HG03196 (cell line): Measurements from ENCODE around the gene BBOX1.
"Not testable (repeated sequence)": the region's sequence is repeated elsewhere in the genome, so short reads cannot be mapped to it uniquely, and the experiment has no call there.

Experiments used
- ATAC-seq: cut with Tn5 transposase; IDR thresholded peaks from one replicate; pipeline ENCODE4 v1.9.1; 2021; ENCODE audit not compliant: unreplicated experiment

BBOX1 gene

DNA sequence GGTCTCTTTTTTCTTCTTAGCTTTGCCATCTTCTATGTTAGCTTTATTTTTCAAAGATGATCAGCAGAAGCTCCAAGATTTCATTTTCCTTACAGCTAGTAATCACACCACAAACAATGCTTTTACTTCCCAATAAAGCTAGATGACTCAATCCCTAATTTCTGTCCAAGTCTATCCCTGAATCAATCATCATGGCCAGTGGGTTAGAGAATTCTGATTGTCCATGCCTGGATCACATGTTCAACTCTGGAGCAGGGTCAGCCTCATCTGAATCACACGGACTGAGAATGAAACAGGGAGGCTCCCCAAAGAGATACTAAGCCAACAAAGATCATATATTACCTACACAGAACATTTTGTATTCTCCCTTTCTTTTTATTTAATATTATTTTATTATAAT is 79.6 kb downstream of the BBOX1 start:
- ATAC-seq = no peak

DNA sequence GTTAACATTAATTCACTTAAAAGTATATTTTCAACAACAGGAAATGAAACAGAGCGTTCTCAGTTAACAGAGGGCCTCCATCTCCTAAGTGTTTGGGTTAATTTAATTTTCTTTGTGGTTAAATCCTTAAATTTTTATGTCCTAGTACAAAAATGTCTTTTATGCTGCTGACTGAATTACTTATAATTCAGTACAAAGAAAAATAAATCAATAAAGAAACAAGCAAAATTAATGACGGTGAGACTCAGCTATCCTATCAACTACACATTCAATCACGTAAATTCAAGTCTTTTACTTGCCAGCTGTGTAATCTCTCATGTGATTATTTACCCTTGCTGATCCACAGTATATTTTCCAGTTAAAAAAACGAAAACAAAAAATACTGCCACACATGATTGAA is 81.4 kb downstream of the BBOX1 start:
- no peak for ATAC-seq

DNA sequence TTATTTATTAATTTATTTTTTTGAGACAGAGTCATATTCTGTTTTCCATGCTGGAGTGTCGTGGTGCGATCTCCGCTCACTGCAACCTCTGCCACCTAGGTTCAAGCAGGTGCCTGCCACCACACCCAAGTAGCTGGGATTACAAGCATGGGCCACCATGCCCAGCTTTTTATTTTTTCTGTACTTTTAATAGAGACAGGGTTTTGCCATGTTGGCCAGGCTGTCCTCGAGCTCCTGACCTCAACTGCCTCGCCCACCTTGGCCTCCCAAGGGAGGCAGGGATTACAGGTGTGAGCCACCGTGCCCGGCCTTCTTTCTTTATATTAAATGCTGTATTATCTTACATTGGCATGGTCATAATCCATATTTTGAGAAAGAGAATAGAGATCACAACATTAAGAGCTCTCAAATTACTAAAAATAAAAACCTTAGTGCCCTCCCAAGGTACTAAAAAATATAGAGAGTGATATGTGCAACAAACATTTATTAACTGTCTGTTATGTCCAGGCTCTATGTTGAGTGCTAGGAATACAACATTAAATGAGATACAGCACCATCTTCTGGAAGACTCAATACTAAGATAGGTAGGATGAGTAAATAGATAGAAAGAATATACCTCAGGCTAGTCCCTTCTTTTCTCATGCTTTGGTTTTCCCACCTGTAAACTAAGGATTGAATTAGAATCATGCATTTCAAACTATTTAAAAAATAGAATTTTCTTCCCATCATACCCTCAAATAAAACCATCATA is 84.1 kb downstream of the BBOX1 start:
- ATAC-seq = no peak

DNA sequence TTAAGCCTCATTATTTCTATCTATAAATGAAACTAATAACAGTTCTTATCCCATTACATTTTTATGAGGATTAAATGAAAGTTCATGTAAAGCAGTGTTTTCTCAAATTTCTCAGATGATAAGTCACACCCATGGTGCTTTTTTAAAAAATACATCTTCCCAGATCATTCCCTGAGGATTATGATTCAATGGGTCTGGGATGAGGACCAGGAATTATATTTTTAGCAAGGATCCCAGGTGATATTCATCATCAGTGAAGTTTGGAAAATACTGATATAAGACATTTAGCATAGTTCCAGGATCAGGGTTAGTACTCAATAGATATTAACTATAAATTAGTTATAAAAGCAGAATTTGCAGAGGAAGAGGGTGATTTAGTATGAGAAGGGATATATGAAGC is 89.1 kb downstream of the BBOX1 start:
- ATAC-seq = no peak

DNA sequence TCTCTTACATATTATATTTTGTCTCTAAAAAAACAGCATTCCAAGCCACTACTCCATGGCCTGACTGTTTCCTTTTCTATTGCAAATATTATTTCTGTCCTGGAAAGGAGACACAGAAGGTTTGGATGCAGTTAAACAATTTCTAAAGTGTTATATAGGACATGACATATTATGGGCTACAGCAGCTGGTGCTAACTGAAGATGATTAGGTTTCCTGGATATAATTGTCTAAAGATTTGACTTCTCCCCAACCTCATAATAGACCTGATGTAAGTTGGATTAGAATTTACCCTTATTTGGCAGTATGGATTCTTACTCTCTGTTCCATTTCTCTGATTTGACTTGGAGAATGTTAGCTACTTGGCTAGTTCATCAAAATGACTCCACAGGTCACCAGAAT is 90.2 kb downstream of the BBOX1 start:
- ATAC-seq = no peak

DNA sequence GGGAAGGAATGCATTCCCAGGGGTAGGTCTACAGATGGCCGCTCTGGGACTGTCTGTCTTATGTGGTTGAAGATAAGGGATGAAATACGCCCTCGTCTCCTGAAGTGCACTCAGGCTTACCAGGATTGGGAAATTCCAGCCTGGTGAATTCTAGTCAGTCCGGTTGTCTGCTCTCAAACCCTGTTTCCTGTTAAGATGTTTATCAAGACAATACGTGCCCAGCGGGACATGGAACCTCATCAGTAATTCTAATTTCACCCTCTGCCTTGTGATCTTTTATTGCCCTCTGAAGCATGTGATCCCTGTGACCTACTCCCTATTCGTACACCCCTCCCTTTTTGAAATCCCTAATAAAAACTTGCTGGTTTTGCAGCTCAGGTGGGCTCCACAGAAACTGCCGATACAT is 95.3 kb downstream of the BBOX1 start:
- ATAC-seq = not testable (repeated sequence)

DNA sequence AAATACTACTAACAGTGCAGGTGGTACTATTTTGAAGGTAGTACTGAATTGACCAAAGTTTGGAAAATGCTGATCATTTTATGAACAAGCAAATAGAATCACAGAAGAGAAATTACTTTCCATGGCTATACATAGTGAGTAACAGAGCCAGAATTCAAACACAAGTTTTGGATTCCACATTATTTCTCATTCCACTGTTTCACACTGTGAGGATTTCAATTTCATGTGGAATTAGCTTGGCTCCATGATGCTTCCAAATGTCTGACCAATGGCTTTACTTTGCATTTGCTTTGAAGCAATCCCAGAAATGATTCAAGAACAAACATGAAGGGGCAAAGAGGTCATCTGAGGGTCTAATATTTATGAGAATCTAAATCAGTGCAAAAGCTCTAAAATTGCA is 98.1 kb downstream of the BBOX1 start:
- ATAC-seq = no peak

DNA sequence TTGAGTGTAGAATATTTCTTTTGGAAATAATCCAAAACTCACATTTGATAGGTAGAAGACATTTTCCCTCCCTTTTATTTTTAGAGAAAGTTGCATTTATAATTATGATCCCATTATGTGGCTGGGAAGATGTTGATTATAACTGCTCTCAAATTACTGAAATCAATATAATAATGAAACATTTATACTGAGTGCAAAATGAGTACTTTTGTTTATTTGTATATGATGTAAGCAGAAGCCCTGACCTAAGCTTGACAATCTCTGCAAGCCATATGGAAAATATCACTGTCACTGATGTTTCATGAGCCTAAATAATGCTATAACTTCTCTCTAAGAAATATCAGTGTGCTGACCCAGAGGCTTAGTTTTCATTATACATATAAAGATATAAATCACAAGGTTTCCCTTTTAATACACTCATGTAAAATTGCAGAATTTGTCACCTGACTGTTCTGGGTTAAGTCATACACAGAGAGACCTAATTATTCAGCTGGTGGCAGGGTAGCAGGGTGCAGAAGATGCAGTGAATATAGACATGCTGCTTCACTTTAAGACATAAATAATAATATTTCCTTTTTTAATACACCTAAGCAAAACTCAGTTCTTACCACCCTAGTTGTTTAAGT is 99.2 kb downstream of the BBOX1 start:
- no peak for ATAC-seq

DNA sequence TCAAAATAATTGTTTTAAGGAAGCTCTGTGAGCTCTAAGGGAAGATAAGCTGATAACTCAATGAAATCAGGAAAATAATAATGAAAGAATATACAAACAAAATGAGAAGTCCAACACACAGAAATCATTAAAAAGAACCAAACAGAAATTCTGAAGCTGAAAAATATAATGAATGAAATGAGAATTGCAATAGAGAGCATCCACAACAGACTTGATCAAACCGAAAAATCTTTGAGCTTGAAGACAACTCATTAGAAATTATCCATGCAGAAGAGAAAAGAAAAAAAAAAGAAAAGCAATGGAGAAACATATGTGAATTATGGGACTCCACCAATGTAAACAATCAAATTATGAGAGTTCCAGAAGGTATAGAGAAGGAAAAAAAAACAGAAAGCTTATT is 101.0 kb downstream of the BBOX1 start:
- ATAC-seq = no peak

DNA sequence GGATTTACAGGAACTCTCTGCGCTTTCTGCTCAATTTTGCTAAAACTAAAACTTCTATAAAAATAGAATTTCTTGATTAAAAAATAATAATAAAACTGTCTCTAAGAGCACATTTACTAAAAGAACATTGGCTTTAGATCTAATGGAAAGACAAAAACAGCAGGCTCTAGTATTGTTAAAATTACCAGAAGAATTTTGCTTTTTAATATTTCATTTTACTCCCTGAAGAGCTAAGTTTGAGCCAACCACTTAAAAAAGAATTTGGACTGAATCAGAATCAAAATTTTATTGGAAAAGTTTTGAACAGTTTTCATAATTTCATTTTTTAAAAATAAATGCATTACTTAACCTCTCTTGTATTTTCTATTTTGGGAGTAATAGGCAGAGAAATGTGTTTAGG is 107.3 kb downstream of the BBOX1 start:
- ATAC-seq = no peak

DNA sequence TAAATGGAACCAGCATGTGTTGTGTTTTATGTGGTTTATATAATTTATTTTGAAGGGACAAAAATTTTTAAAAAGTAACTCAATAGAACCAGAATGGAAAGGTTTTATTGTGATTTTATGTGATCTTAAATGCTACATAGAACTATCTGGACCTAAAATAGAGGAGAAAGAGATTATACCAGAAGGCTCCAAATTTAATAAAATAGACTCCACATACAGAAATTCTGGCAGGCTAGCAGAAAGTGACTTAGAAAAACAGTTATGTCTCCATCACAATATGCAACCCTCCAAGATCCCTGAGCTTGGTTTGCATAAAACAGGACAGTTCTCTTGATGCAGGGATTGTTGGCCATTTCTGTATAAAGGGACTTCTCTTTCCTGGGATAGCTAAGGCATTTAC is 107.9 kb downstream of the BBOX1 start:
- ATAC-seq = no peak

DNA sequence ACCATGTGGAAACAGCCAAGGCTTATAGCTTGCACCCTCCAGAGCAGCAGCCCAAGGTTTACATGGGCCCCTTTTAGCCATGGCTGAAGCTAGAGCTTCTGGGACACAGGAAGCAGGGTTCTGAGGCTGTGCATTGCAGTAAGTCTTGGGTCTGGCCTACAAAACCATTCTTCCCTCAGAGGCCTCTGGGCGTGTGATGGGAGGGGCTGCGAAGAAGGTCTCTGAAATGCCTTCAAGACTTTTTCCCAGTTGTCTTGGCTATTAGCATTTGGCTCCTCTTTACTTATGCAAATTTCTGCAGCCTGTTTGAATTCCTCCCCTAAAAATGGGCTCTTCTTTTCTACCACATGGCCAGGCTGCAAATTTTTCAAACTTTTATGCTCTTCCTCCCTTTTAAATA is 109.5 kb downstream of the BBOX1 start:
- ATAC-seq = no peak

DNA sequence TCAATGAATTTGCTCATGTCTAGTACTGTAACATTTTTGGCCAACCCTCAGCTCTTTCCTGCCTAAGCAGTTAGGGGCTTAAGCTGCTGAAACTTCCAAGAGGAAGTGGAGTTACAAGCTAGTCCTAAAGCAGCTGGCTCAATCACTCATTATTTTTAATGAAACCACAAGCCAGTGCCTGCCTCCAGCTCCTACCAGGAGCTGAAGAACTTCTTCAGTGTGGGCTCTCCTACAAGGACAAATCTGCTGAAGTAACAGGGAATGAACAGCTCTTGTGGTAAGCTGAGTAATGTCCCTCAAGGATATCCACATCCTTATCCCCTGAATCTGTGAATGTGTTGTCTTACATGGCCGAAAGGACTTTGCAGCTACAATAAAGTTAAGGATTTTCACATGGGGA is 112.5 kb downstream of the BBOX1 start:
- no peak for ATAC-seq

DNA sequence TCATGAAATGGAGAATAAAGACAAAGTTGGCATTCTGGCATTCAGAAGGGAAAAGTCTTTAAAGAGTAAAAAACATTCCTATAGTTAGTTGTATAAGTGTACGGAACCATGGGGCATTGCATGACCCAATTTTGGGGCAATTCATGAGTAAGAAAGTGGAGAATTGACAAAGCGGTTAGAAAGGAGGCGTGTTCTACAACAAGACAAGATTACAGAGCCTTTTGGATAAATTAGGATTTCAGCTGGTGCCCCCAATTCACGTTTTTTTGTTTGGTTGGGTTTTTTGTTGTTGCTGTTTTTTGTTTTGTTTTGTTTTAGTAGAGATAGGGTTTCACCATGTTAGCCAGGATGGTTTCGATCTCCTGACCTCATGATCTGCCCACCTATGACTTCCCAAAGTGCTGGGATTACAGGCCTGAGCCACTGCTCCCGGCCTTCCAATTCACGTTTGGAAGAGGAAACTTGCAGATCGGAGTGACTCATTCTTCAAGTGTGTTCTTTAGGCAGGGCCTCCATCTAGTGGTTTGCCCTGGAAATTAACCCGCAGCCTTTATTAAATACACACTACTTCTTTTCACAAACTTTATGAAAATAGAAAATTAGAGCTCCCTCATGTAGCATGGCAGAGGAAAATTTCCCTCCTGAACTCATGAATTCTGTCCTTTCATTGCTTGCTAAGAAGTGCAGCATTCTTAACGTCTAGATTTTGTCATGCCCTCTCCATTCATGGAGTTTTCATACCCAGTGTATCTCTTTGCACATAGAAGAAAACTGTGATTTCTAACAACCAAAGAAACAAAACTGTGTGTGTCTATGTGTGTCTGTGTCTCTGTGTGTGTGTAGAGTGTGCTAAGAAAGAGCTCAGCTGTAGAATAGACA is 118.1 kb downstream of the BBOX1 start:
- ATAC-seq = no peak

DNA sequence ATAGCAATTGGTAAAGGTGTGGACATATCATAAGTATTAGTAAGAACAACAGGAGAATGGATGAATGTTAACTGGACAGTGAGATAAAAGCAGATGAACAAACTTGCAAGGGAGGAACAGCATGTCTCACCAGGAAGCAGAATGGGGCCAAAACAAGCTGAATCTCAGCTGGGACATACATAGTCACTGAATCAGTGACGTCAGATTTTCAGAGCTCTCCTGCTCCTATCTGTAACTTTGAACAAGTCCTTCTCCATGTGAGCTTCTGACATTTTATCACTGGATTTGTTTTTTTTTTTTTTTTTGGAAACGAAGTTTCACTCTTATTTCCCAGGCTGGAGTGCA is 118.7 kb downstream of the BBOX1 start:
- no peak for ATAC-seq

DNA sequence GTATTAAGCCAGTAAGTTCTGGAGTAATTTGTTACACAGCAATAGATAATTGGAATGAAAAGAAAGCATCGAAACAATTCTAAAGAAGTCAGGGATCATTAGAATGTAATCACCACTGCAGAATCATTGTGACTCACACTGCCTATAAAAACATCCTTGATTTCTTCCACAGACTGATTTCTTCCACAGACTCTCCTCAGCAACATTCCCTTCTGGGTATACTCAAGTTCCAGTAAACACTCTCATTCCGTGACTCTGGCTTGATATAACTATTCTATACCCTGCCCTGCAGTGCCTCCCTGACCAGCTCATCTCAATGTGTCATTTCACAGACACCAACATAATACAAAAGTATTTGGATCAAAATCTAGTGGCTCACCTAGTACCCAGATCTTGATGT is 120.5 kb downstream of the BBOX1 start:
- ATAC-seq = no peak

DNA sequence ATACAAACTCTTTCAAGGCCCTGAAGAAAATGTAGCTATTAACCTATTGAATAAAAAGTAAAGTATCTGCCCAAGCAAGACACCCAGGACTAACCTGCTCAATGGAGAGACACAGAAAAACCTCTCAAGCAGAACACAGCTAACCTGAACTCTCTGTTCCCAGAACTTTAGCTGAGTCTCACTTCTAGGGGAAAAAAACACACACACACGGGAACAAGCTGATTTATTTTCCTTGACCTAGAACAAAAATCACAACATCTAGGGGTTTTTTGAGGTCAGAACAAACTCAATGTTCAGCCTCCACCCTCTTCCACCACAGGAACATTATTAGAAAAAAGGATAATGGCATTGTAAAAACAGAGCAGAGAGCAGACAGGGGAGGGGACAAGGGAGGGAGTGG is 121.6 kb downstream of the BBOX1 start:
- no peak for ATAC-seq

DNA sequence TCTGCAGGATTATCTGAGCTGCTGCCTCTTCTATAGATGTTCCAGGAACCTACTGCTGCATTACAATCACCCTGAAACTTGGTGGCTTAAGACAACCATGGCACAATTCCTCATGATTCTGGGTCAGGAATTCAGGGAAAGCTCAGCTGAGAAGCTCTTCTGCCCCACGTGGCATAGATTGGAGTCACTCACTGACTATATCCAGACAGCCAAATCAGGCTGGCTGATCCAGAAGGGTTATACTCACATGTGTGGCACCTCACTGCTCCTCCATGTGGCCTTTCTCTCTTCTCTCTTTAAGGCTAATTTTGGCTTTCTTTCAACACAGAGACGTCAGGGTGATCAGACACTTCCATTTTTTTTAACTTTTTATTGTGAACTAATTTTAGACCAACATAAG is 125.5 kb downstream of the BBOX1 start:
- no peak for ATAC-seq

DNA sequence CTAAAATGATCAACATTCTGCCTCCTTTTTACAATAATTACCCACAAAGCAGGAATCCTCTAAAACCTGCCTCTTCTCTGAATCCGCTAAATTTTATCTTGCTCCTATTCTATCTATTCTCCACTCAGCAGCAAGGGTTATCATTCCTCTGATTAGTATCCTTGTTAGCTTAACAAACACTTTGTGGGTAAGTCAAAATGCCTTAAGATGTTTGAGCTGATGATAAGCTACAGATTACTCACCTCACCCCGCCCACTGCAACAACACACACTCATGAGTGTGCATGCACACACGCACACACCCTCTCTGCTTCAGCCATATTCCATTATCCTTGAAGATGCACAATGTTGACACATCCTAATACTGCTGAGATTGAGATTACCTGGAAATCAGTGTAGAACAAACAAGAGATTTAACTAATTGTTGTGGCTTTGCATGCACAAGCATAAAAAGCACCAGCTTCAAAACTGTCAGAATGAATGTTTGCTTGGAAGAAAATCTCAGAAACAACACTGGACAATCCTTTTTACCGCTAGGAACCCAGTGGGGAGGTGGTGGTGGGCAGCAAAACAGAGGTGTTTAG is 130.9 kb downstream of the BBOX1 start:
- ATAC-seq = no peak

DNA sequence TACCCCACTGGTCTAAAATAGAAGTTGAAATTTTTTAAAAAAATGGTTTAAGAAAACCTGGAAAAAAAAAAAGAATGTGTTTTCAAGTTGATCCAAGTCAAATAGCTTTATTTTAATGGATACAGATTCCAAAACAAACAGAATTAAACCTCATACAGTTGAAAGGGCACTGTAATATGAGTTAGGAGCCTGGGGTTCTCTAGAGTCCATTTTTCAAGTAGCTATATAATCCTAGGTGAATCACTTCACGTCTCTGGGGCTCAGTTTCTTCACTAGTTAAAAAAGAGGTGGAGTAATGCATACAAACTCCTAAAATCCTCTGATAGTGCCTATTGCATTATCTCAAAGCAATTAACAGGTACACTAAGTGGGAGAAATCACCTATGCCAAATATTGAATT is 132.9 kb downstream of the BBOX1 start:
- no peak for ATAC-seq

DNA sequence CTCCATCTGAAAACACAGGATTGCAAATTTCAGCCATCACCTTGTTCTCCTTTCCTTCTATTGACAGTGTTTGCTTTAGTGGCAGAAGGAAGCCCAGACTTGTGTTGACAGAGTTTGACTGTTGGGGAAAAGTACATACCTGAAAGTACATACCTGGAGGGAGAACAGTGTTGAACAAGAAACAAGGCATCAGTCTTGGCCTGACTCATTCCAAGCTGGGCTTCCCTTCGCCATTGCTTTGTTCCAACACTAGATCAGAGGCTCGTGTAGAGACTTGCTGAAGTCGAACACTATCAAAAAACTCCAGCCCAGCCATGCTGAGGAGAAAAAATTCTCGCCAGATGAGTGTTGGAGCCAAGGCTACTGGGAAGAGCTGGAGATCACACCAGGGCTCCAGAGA is 133.4 kb downstream of the BBOX1 start:
- no peak for ATAC-seq
